CD1c-positive myeloid dendritic cell (primary cell): ENCODE data around the gene HOXD11.

Experiments
- DNase-seq: peaks from one replicate; pipeline ENCODE4 v3.0.0-alpha.2; 2016; ENCODE audit errors: extremely low spot score

The HOXD11 gene

GRCh38 chr2:176120364-176121189, 13.5 kb downstream of the HOXD11 start:
- no peak for DNase-seq

DNA sequence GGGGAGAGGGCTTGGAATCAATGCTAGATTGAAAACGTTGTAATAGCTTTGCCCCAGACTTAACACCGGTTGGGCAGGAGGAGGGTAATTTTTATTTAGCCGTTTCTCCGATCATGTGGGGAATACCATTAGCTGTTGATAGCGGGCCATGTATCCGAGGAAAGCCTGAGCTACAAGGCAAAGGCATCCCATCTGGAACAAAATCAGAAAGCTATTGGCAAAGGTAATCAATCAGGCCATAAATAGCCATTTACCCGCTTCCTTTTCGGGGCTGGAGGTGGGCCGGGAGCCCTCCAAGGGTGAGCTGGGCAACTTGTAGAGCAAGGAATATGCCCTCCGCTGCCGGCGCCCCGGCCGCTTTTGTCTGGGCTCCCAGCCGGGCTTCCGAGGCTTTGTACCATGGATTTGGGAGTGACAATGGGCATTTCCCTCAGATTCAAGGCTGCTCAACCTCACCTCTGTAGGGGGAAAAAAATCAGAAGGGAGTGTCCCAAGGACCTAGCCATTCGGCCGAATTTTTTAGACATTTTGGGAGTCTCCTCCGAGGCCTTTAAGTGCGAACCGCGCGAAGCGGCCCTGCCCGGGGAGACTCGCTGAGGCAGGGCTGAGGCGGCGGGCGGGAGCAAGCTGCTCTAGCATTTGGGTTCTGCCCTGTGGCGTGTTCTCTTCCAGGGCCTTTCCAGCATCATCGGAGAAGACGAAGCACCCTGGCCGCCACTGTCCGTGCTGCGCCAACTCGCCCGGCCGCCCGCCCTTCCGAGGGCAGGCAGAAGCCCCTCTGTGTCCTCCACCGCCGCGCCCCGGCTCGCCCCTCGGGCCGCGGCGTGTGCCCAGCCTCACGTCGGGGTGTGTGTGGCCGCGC, 14.3 kb downstream of the HOXD11 start:
- DNase-seq, result no peak

DNA sequence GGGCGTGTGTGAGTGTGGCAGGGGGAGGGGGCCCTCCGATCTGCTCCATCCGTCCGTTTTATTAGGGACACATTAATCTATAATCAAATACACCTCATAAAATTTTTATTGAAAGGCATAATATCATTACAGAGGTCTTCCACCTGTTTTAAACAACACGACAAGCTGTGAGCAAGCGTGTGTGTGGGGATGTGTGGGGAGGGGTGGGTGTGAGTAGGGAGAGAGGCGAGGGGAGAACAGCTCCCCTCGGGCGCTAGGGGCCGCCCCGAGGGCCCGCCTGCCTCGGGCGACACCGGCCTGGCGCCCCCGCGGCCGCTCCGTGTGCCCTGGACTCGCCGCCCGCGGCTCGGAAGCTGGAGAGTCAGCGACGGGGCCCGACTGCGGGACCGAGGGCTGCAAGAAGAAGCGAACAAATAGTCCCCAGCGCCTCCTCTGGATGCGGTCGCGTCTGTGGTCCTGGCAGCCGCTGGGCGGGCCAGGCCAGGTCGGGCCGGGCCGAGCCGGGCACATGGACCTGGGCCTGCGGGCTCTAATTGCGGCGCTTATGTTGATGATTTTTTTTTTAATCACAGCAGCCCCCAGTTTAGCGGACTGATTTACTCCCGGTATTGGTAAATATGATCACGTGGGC, 15.1 kb downstream of the HOXD11 start:
- no peak for DNase-seq

DNA sequence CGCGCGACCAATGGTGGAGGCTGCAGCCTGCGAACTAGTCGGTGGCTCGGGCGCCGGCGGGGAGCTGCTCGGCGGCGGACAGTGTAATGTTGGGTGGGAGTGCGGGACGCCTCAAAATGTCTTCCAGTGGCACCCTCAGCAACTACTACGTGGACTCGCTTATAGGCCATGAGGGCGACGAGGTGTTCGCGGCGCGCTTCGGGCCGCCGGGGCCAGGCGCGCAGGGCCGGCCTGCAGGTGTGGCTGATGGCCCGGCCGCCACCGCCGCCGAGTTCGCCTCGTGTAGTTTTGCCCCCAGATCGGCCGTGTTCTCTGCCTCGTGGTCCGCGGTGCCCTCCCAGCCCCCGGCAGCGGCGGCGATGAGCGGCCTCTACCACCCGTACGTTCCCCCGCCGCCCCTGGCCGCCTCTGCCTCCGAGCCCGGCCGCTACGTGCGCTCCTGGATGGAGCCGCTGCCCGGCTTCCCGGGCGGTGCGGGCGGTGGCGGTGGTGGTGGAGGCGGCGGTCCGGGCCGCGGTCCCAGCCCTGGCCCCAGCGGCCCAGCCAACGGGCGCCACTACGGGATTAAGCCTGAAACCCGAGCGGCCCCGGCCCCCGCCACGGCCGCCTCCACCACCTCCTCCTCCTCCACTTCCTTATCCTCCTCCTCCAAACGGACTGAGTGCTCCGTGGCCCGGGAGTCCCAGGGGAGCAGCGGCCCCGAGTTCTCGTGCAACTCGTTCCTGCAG, 15.8 kb downstream of the HOXD11 start, which contains the start of gene HOXD9:
TSS of gene HOXD9 (plus strand) at position 37 of the 728 bp plus-strand sequence. CDS start at position 87, 50 bp downstream.
- no peak for DNase-seq

DNA sequence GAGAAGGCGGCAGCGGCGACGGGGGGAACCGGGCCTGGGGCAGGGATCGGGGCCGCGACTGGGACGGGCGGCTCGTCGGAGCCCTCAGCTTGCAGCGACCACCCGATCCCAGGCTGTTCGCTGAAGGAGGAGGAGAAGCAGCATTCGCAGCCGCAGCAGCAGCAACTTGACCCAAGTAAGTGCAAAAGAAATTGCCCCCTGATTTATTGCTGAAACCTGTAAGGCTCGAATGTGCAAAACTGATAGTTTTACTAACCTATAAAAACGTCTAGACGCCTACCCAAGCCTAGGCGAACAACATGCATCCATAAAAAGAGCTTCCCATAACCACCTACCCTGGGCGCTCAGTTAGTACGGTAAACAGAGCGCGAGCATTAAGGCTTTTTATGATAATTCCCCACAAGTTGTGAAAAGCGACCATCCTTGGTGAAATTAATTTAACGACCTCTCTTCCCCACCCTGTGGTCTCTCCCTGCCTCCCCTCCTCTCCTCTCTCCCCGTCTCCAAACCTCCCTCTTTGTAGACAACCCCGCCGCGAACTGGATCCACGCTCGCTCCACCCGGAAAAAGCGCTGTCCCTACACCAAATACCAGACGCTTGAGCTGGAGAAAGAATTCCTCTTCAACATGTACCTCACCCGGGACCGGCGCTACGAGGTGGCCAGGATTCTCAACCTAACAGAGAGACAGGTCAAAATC, 16.5 kb downstream of the HOXD11 start:
- no peak for DNase-seq

DNA sequence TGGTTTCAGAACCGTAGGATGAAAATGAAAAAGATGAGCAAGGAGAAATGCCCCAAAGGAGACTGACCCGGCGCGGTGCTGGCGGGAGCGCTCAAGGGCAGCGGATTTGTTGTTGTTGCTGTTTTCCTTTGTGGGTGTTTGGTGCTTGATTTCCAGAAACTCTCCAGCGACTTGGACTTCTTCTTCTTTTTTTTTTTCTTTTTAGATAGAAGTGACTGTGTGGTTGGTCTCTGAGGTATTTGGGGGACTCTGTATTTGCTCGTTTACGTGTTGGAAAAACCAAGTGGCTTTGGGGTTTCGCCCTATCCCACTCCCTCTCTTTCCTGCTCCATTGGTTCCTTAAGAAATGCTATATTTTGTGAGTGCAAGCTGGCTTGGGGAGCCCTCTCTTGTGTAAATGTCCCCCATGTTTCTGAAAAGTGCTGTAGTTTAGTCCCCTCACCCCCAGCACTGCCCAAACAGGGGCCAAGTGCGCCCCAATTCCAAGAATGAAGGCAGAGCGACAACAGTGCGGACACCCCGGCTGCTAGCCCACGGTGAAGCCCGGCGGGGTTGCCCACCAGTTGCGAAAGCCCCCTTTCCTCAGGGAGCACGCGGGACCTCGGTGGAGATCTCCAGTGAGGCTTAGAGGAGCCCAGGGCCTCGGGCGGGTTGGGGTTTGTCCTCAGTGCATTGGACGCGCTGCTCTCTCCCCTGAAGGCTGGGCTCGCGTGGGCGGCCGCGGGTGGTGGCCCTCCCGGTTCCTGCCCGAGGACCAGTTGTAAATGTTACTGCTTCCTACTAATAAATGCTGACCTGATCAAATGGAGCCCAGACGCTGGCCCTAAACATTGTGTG, 17.2 kb downstream of the HOXD11 start:
- no peak for DNase-seq

GRCh38 chr2:176124947-176125771, 18.1 kb downstream of the HOXD11 start:
- no peak for DNase-seq

DNA sequence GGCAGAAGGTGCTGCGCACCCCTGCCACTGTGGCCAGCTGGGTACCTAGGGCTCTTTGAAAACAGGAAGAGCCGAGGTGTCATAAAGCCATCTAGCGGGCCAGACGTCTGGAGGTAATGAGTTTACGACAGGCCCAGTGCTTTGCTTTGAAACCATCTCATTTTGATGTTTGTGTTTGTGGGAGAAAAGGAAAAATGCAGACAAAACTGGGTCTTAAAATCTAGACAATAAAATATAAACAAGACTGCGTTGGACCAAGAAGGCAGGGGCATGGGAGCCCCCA, 18.6 kb downstream of the HOXD11 start:
- no peak for DNase-seq

GRCh38 chr2:176126929-176127773, 20.1 kb downstream of the HOXD11 start:
- peak; percentile 78 for DNase-seq

- no peak for DNase-seq
Observed at GRCh38 chr2:176127774-176128072, 20.6 kb downstream of the HOXD11 start.

GRCh38 chr2:176128172-176128981, 21.3 kb downstream of the HOXD11 start:
- DNase-seq, result no peak

GRCh38 chr2:176128982-176129796, 22.1 kb downstream of the HOXD11 start, which contains the start of gene HOXD8:
TSS of gene HOXD8 (plus strand) at chr2:176129705. CDS start at chr2:176130367, 662 bp downstream.
- no peak for DNase-seq

- DNase-seq, result no peak
Observed at GRCh38 chr2:176129813-176130146, 22.7 kb downstream of the HOXD11 start.

DNA sequence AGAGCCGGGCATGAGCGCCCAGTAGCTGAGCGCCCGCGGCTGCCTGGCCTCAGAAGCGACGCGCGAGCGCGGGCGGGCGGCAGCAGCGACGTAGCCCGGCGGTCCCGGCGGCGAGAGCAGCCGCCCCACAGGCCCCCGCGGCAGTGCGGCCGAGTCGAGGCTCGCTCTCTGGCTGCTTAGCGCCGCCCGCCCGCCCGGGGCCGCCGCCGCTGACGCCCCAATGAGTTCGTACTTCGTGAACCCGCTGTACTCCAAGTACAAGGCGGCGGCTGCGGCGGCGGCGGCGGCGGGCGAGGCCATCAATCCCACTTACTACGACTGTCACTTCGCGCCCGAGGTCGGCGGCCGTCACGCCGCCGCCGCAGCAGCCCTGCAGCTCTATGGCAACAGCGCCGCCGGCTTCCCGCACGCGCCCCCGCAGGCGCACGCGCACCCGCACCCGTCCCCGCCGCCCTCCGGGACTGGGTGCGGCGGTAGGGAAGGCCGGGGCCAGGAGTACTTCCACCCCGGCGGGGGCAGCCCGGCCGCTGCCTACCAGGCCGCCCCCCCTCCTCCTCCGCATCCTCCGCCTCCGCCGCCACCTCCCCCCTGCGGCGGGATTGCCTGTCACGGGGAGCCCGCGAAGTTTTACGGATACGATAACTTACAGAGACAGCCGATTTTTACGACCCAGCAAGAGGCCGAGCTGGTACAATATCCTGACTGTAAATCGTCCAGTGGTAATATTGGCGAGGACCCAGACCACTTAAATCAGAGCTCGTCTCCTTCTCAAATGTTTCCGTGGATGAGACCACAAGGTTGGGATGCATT, 23.3 kb downstream of the HOXD11 start:
- DNase-seq, result peak; percentile 26

DNA sequence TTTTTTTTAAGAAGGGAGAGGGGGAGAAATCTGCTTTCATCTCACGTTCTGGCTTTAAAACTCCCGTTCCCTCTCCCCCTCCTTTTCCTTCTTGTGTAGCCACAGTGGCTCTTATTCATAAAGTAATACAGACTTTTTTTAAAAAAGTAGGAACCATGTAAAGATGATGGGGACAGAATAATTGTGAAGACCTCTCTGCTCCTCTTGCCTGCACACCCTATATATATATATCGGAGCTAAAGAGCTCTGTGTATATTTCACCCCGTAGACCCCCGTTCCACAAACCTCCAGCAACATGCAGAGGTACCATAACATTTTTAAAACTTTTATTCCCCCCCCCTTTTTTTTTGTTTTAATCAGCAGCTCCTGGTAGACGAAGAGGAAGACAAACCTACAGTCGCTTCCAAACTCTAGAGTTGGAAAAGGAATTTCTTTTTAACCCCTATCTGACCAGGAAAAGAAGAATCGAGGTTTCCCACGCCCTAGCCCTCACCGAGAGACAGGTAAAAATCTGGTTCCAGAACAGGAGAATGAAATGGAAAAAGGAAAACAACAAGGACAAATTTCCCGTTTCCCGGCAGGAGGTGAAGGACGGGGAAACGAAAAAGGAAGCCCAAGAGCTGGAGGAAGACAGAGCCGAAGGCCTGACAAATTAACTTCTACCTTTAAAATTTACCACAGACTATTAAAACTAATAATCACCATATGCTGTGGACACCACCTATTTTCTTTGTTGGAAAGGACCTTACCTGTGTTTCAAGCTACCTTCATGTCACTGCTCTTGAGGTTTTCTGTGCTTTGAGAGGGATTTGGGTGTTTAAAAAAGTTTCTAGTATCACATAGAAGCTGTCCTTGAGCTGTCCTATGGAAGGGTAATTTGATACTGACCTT, 24.1 kb downstream of the HOXD11 start:
- DNase-seq, result no peak
